Neutrophil (primary cell): Measurements from ENCODE around the gene PTPRN2.

Experiments used
- H3K27ac ChIP-seq: fragments of 200-600 bp; sonication (generic); 2 replicates; pipeline ENCODE4 v1.5.1; 2016; ENCODE audit warnings: mild to moderate bottlenecking, moderate library complexity
- H3K27me3 ChIP-seq: fragments of 200-600 bp; sonication (generic); 2 replicates; pipeline ENCODE4 v1.6.0; 2016; ENCODE audit warnings: mild to moderate bottlenecking
- H3K36me3 ChIP-seq: fragments of 200-600 bp; sonication (generic); 2 replicates; pipeline ENCODE4 v1.5.1; 2017
- H3K4me1 ChIP-seq, 2 experiments: fragments of 200-600 bp in 1 of 2; sonication (generic) in 1 of 2; 1 replicate in 1 of 2; 2 replicates in 1 of 2; pipeline versions ENCODE4 v1.5.1 to v1.6.1; 2013 to 2016; ENCODE audit warnings: low read depth in 1 of 2, low read length in 1 of 2, mild to moderate bottlenecking in 1 of 2, moderate library complexity in 1 of 2; ENCODE audit not compliant: control insufficient read depth in 1 of 2, insufficient read depth in 1 of 2
- H3K4me3 ChIP-seq, 2 experiments: fragments of 200-600 bp in 1 of 2; sonication (generic) in 1 of 2; 1 replicate in 1 of 2; 2 replicates in 1 of 2; pipeline ENCODE4 v1.5.1; 2013 to 2016; ENCODE audit warnings: low read depth in 1 of 2, low read length in 1 of 2, mild to moderate bottlenecking in 1 of 2, moderate library complexity in 1 of 2
- H3K9me3 ChIP-seq: fragments of 200-600 bp; sonication (generic); 2 replicates; pipeline ENCODE4 v1.5.1; 2016
- CTCF ChIP-seq: fragments of 200-600 bp; sonication (generic); IDR thresholded peaks from 2 replicates; pipeline ENCODE4 v1.5.1; 2016; ENCODE audit warnings: antibody characterized with exemption

PTPRN2 gene

DNA sequence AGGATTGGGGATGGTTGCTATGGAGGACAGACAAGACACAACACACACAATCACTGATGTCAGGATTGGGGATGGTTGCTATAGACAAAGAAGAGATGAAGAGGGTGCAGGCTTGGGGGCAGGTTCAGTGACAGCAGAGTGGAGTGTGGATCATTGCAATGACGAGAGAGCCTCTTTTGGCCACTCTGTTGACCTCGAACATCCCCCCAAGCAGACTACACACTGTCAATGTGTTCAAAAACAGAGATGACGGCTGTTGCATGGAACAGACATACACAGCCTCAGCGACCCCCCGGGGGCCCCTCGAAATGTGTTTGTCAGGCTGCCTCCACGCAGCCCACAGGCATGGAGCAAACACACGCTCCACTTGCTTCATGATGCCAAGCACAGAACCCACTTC, 133.0 kb downstream of the PTPRN2 start:
- no peaks in the 10 kb centered on the region for H3K27me3 ChIP-seq
- H3K4me3 ChIP-seq = no peak overlapping the region
- H3K27ac ChIP-seq = no peak overlapping the region
- H3K36me3 ChIP-seq = no peaks in the 10 kb centered on the region
- H3K4me1 ChIP-seq = no peaks in the 10 kb centered on the region
- TF ChIP-seq CTCF = no peak
- no peaks in the 10 kb centered on the region for H3K9me3 ChIP-seq

DNA sequence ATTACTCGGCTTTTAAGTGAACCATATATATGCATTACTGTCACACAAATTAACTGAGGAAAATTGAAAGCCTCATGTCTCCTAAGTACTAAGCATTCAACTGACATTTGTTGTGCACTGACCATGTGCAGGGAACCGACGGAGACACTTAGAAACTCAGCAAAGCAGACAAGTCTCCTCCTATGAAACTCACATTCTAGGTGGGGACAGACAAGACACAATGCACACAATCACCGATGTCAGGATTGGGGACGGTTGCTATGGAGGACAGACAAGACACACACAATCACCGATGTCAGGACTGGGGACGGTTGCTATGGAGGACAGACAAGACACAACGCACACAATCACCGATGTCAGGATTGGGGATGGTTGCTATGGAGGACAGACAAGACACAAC, 134.0 kb downstream of the PTPRN2 start:
- H3K36me3 ChIP-seq = no peaks in the 10 kb centered on the region
- no peaks in the 10 kb centered on the region for H3K27me3 ChIP-seq
- no peaks in the 10 kb centered on the region for H3K9me3 ChIP-seq
- H3K4me1 ChIP-seq = no peaks in the 10 kb centered on the region
- no peak overlapping the region for H3K27ac ChIP-seq
- TF ChIP-seq CTCF = no peak
- H3K4me3 ChIP-seq = no peak overlapping the region

DNA sequence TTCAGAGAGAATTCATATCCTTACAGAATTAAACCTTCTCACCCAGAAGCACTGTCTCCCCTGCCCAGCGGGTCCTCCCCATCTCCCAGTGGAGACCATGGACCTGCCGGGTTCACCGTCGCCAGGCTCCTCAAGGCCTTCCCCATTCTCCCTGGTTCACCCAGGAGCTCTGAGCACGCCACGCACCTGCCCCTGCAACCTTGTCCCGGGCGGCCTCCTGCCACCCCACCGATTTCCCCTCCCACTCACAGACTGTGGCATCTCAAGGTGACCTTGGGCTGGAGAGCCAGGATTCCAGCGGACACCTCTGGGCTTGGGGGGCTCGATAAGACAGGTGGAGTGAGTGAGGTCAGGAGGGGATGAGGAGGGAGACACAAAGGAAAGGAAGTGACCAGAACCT, 135.3 kb downstream of the PTPRN2 start:
- Histone ChIP-seq H3K4me1 (no peaks in the 10 kb centered on the region), H3K27ac (no peak overlapping the region), H3K9me3 (no peaks in the 10 kb centered on the region), H3K27me3 (no peaks in the 10 kb centered on the region), H3K36me3 (no peaks in the 10 kb centered on the region), H3K4me3 (no peak overlapping the region)
- TF ChIP-seq CTCF = no peak

DNA sequence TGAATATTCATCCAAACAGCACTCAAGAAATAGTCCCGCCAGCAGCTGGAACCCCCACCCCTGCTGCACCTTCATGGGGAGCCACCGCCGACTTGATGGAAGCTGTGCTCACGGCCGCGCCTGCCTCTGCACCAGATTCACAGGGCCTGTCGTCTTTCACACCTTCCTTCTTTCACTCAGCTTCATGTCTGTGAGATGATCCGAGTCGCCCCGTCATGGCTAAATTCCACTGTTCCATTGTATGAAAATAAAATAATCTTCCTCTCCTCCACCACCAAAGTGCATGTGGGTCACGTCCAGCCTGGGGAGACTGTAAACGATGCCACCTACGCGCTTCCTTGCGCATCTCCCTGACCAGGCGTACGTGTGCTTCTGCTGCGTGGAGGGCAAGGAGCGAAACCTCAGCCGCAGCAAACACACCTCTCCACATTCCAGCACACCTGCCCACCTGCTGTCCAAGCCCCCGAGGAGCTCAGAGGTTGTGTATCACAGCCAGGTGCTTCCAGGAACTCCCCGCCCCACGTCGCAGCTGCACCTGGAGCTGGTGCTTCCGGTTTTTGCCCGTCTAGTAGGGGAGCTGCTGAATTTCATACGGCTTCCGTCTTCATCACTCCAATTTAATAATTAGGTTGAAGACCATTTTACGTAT, 137.0 kb downstream of the PTPRN2 start:
- no peaks in the 10 kb centered on the region for H3K4me1 ChIP-seq
- H3K9me3 ChIP-seq = no peaks in the 10 kb centered on the region
- no peaks in the 10 kb centered on the region for H3K27me3 ChIP-seq
- no peak overlapping the region for H3K4me3 ChIP-seq
- H3K36me3 ChIP-seq = no peaks in the 10 kb centered on the region
- no peak for TF ChIP-seq CTCF
- no peak overlapping the region for H3K27ac ChIP-seq

- no peaks in the 10 kb centered on the region for H3K36me3 ChIP-seq
- no peaks in the 10 kb centered on the region for H3K27me3 ChIP-seq
- TF ChIP-seq CTCF = no peak
- no peak overlapping the region for H3K27ac ChIP-seq
- no peak overlapping the region for H3K4me3 ChIP-seq
- no peaks in the 10 kb centered on the region for H3K4me1 ChIP-seq
- H3K9me3 ChIP-seq = no peaks in the 10 kb centered on the region
Measured at GRCh38 chr7:158449942-158450341, 137.7 kb downstream of the PTPRN2 start.

GRCh38 chr7:158449266-158449665, 138.4 kb downstream of the PTPRN2 start:
- Histone ChIP-seq H3K36me3 (no peaks in the 10 kb centered on the region), H3K4me3 (no peak overlapping the region), H3K9me3 (no peaks in the 10 kb centered on the region), H3K27ac (no peak overlapping the region), H3K27me3 (no peaks in the 10 kb centered on the region), H3K4me1 (no peaks in the 10 kb centered on the region)
- TF ChIP-seq CTCF = no peak
